ENCODE results near the gene TNP2.

Gene TNP2

DNA sequence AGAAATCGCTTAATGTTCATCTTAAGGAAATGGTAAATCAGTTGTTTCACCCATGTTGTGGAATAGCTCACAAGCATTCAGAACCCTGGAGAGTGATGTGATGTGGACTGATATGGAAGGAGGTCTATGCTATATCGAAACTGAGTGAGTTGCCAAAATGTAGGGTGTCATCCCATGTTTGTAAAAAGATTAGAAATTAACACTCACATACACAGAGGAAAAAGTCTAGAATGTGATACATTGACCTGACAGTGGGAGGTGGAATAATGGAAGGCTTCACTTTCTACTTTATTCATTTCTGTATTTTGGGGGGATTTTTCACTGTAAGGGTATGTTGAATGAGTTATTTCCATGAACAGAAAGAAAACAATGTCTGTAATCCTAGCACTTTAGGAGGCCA lies 16.7 kb upstream of the TNP2 start:
- Histone ChIP-seq H3K9me3 (ENCODE audit: control insufficient read depth, insufficient read depth, low read length) (no peaks in the 10 kb centered on the region), H3K9ac (ENCODE audit: low read depth, low read length) (no peak overlapping the region), H3K36me3 (ENCODE audit: control insufficient read depth, insufficient read depth, low read length) (no peaks in the 10 kb centered on the region), H3K27me3 (ENCODE audit: control insufficient read depth, insufficient read depth, low read length) (no peaks in the 10 kb centered on the region), H3K4me3 (ENCODE audit: low read depth, low read length) (no peak overlapping the region), H3K4me1 (ENCODE audit: control insufficient read depth, insufficient read depth, low read length) (no peaks in the 10 kb centered on the region)

GRCh38 chr16:11283820-11284248 lies 14.7 kb upstream of the TNP2 start:
- Histone ChIP-seq H3K9ac (ENCODE audit: low read depth, low read length) (no peak overlapping the region), H3K4me3 (ENCODE audit: low read depth, low read length) (no peak overlapping the region), H3K4me1 (ENCODE audit: control insufficient read depth, insufficient read depth, low read length) (no peaks in the 10 kb centered on the region), H3K9me3 (ENCODE audit: control insufficient read depth, insufficient read depth, low read length) (no peaks in the 10 kb centered on the region), H3K27me3 (ENCODE audit: control insufficient read depth, insufficient read depth, low read length) (no peaks in the 10 kb centered on the region), H3K36me3 (ENCODE audit: control insufficient read depth, insufficient read depth, low read length) (no peaks in the 10 kb centered on the region)

DNA sequence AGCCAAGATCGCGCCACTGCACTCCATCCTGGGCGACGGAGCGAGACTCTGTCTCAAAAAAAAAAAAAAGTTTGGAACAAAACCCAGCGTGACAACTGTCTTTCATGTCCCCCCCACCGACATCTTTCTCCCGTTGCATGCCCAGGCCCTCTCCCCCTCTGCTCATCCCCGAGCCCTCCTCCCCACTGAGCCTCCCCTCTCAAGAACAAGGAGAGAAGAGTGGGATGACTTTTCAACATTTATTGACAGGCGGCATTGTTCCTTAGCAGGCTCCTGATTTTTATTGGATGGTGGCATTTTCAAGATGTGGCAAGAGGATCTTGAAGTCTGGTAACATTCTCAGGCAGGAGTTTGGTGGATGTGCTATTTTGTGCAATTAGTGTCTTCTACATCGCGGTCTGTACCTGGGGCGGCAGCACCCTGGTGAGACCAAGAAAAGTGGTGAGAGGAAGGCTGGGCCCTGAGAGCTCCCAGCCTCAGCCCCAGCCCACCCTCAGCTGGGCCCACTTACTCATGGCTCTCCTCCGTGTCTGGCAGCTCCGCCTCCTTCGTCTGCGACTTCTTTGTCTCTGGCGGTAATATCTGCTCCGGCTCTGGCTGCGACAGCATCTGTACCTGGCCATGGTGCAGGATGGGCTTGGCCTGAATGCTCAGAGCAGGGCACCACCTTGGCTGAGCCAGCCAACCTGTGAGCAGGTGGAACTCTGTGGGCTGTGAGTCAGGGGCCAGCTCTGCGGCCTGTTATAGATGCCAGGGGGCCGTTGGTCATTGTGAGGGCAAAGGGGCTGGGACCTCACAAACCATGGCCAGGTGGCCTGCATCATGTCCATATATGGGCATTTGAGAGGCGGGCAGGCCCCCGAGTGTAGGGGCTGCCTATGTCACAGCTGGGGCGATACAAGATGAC lies 11.7 kb upstream of the TNP2 start, which contains the start of gene PRM1:
TSS of gene PRM1 (minus strand) at position 715 of the 907 bp plus-strand sequence. CDS start at position 623, 92 bp downstream.
- Histone ChIP-seq H3K27me3 (ENCODE audit: control insufficient read depth, insufficient read depth, low read length) (no peaks in the 10 kb centered on the region), H3K4me1 (ENCODE audit: control insufficient read depth, insufficient read depth, low read length) (no peaks in the 10 kb centered on the region), H3K9ac (ENCODE audit: low read depth, low read length) (no peak within 1 kb of the TSS), H3K36me3 (ENCODE audit: control insufficient read depth, insufficient read depth, low read length) (no peaks in the 10 kb centered on the region), H3K4me3 (ENCODE audit: low read depth, low read length) (no peak within 1 kb of the TSS), H3K9me3 (ENCODE audit: control insufficient read depth, insufficient read depth, low read length) (no peaks in the 10 kb centered on the region)

DNA sequence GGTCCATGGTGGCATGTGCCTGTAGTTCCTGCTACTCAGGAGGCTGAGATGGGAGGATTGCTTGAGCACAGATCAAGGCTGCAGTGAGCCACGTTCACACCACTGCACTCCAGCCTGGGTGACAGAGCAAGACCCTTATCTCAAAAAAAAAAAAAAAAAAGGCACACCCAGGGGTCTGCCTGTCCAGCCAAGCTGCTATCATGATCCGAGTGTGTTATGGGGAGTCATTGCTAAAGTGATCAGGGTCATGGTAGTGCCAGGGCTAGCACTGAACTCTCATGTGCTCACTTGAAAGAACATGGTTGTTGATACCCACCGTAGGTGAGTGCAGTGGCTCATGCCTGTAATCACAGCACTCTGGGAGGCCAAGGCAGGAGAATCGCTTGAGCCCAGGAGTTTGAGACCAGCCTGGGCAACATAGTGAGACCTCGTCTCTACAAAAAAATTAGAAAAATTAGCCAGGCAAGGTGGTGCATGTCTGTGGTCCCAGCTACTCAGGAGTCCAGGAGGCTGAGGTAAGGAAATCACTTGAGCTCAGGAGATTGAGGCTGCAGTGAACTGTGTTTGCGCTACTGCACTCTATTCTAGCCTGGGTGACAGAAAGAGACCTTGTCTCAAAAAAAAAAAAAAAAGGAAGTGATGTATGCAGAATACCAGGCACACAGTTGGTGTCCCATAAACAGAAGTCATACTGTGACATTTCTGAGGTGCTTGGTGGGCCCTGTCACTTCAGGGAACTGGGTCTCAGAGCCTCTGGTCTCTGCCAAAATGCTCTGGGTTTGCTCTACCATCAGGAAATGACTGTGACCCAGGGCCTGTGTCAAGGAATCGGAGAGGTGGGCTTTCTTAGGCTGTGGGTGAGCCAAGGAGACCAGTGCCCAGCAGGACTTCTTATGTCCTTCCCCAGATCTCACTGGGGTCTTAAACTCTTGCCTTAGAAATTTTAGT lies 9.8 kb upstream of the TNP2 start:
- Histone ChIP-seq H3K4me1 (ENCODE audit: control insufficient read depth, insufficient read depth, low read length) (no peaks in the 10 kb centered on the region), H3K9ac (ENCODE audit: low read depth, low read length) (no peak overlapping the region), H3K27me3 (ENCODE audit: control insufficient read depth, insufficient read depth, low read length) (no peaks in the 10 kb centered on the region)

DNA sequence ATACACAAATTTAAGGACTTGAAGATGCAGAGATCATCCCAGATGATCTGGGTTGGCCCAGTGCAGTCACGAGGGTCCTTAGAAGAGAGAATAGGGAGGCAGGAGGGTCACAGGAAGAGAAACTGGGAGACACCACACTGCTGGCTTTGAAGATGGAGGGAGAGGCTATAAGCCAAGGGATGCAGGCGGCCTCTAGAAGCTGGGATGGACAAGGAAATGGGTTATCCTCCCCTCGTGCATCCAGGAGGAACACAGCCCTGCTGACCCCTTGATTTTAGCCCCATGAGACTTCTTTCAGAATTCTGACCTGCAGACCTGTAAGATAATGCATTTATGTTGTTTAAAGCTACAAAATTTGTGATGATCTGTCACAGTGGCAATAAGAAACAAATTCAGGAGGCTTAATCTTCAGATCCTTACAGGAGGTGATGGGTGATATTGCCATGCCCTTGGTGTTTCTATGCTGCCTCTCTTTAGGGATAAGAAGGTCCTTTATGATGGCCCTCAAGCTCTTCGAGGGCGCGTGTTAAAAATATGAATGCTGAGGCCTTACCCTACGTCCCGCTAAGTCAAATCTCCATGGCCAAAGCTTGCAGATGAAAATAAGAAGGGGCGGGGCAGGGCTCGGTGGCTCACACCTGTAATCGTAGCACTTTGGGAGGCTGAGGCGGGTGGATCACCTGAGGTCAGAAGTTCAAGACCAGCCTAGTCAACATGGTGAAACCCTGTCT lies 8.6 kb upstream of the TNP2 start:
- Histone ChIP-seq H3K9ac (ENCODE audit: low read depth, low read length) (no peak overlapping the region), H3K4me1 (ENCODE audit: control insufficient read depth, insufficient read depth, low read length) (no peaks in the 10 kb centered on the region), H3K9me3 (ENCODE audit: control insufficient read depth, insufficient read depth, low read length) (no peaks in the 10 kb centered on the region), H3K36me3 (ENCODE audit: control insufficient read depth, insufficient read depth, low read length) (no peaks in the 10 kb centered on the region), H3K27me3 (ENCODE audit: control insufficient read depth, insufficient read depth, low read length) (no peaks in the 10 kb centered on the region), H3K4me3 (ENCODE audit: low read depth, low read length) (no peak overlapping the region)

More for the DNA sequence above, 9.8 kb upstream of the TNP2 start:
- H3K36me3 ChIP-seq (ENCODE audit: control insufficient read depth, insufficient read depth, low read length) = no peaks in the 10 kb centered on the region
- H3K4me3 ChIP-seq (ENCODE audit: low read depth, low read length) = no peak overlapping the region
- H3K9me3 ChIP-seq (ENCODE audit: control insufficient read depth, insufficient read depth, low read length) = no peaks in the 10 kb centered on the region

- H3K9ac ChIP-seq (ENCODE audit: low read depth, low read length) = no peak overlapping the region
- H3K4me1 ChIP-seq (ENCODE audit: control insufficient read depth, insufficient read depth, low read length) = no peaks in the 10 kb centered on the region
- no peak overlapping the region for H3K4me3 ChIP-seq (ENCODE audit: low read depth, low read length)
- no peaks in the 10 kb centered on the region for H3K9me3 ChIP-seq (ENCODE audit: control insufficient read depth, insufficient read depth, low read length)
- H3K36me3 ChIP-seq (ENCODE audit: control insufficient read depth, insufficient read depth, low read length) = no peaks in the 10 kb centered on the region
- H3K27me3 ChIP-seq (ENCODE audit: control insufficient read depth, insufficient read depth, low read length) = no peaks in the 10 kb centered on the region
Observed at GRCh38 chr16:11276896-11277593, 7.9 kb upstream of the TNP2 start.

- no peak within 1 kb of the TSS for H3K9ac ChIP-seq (ENCODE audit: low read depth, low read length)
- no peaks in the 10 kb centered on the region for H3K4me1 ChIP-seq (ENCODE audit: control insufficient read depth, insufficient read depth, low read length)
- H3K27me3 ChIP-seq (ENCODE audit: control insufficient read depth, insufficient read depth, low read length) = no peaks in the 10 kb centered on the region
- no peaks in the 10 kb centered on the region for H3K9me3 ChIP-seq (ENCODE audit: control insufficient read depth, insufficient read depth, low read length)
- H3K36me3 ChIP-seq (ENCODE audit: control insufficient read depth, insufficient read depth, low read length) = no peaks in the 10 kb centered on the region
- no peak within 1 kb of the TSS for H3K4me3 ChIP-seq (ENCODE audit: low read depth, low read length)
Observed at GRCh38 chr16:11276143-11276895, 7.2 kb upstream of the TNP2 start, which contains the start of gene PRM2. TSS of gene PRM2 (minus strand) at chr16:11276480. CDS start at chr16:11276370, 110 bp downstream.

GRCh38 chr16:11274964-11275363 lies 5.8 kb upstream of the TNP2 start:
- Histone ChIP-seq H3K36me3 (ENCODE audit: control insufficient read depth, insufficient read depth, low read length) (no peaks in the 10 kb centered on the region), H3K9ac (ENCODE audit: low read depth, low read length) (no peak overlapping the region), H3K4me3 (ENCODE audit: low read depth, low read length) (no peak overlapping the region), H3K9me3 (ENCODE audit: control insufficient read depth, insufficient read depth, low read length) (no peaks in the 10 kb centered on the region), H3K27me3 (ENCODE audit: control insufficient read depth, insufficient read depth, low read length) (no peaks in the 10 kb centered on the region), H3K4me1 (ENCODE audit: control insufficient read depth, insufficient read depth, low read length) (no peaks in the 10 kb centered on the region)

DNA sequence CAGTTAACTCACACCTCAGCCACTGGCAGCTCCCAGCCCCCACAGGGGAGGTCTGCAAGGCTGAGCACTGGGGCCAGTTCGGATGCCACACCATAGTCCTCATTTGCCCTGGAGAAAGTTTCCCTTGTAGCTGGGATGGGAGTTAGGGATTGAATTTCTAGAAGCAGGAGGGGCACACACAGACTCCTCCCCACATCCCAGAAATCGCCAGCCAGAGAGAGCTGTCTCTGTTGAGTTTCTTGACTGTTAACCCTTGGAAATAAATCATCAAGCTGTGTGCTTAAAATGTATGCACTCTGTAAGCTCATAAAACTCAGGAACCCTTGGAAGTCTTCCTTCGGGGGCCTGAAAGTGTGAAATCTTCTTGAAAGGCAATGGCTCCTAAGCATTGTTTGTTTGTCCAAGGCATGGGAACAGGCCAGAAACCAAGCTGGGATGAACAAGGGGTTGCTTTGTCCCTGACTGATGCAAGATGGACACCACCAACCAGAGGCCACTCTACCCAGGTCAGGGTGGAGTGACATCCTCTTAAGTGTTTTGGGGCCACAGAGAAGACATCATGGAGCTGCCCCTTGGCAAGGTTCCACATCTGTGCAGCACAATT lies 4.7 kb upstream of the TNP2 start:
- Histone ChIP-seq H3K9ac (ENCODE audit: low read depth, low read length) (no peak overlapping the region), H3K4me3 (ENCODE audit: low read depth, low read length) (no peak overlapping the region), H3K4me1 (ENCODE audit: control insufficient read depth, insufficient read depth, low read length) (no peaks in the 10 kb centered on the region), H3K36me3 (ENCODE audit: control insufficient read depth, insufficient read depth, low read length) (no peaks in the 10 kb centered on the region), H3K27me3 (ENCODE audit: control insufficient read depth, insufficient read depth, low read length) (no peaks in the 10 kb centered on the region), H3K9me3 (ENCODE audit: control insufficient read depth, insufficient read depth, low read length) (no peaks in the 10 kb centered on the region)

Data from iPS-15b (cell line).